22Rv1 (cell line): ENCODE results near the gene PAK3.

Source experiments
- H3K27ac ChIP-seq: fragments of 450-650 bp; 2 replicates; pipeline ENCODE4 v1.5.1; 2017
- CTCF ChIP-seq: fragments of 450-650 bp; IDR thresholded peaks from 2 replicates; pipeline ENCODE4 v1.5.1; 2017; ENCODE audit warnings: mild to moderate bottlenecking
- ZFX ChIP-seq: fragments of 450-650 bp; IDR thresholded peaks from 2 replicates; pipeline ENCODE4 v1.6.1; 2017; ENCODE audit warnings: antibody characterized with exemption, borderline replicate concordance

PAK3 gene

GRCh38 chrX:111095974-111096895, at the start of gene PAK3:
Gene PAK3 (plus strand): TSS chrX:111096191. CDS start chrX:111123104, 26,913 bp downstream.
- no peak within 1 kb of the TSS for H3K27ac ChIP-seq
- TF ChIP-seq ZFX (no peak), CTCF (no peak)

- no peak overlapping the region for H3K27ac ChIP-seq
- TF ChIP-seq ZFX: no peak
- TF ChIP-seq CTCF: no peak
These were observed 48.4 kb upstream of the PAK3 start for GRCh38 chrX:111047575-111047974.

GRCh38 chrX:111052478-111052877, 43.5 kb upstream of the PAK3 start:
- TF ChIP-seq CTCF (no peak), ZFX (no peak)
- no peak overlapping the region for H3K27ac ChIP-seq

DNA sequence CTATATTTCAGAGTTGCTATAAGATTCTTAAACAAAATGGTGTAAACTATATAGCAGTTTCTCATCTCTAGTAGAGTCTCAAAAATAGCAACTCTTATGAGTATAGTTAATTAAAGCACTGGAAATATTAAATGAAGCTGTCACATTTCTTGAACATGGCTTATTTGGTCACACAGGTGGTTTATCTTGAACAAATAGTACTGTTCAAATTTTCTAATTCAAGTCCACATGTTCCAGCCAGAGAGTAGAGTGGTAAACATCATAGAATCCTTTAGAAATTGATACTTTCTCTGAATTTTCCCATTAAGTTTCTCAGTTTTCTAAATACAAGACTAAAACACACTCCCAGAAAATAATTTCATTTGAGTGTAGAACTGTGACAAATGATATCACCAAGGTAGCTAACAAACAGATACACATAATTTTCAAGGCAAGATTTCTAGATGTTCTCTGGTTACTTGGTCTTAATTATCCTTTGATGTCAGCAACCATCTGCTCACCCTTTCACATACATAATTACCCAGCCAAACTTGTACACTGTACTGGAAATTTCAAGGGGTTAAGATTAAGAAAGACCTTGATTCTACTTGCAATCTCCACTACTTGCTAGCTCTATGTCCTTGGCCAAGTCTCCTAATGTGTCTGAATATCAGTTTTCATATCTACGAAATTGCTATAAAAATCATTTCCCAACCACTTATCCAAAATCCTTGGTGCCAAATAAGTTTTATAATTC, 24.3 kb upstream of the PAK3 start:
- no peak overlapping the region for H3K27ac ChIP-seq
- TF ChIP-seq ZFX: no peak
- no peak for TF ChIP-seq CTCF

DNA sequence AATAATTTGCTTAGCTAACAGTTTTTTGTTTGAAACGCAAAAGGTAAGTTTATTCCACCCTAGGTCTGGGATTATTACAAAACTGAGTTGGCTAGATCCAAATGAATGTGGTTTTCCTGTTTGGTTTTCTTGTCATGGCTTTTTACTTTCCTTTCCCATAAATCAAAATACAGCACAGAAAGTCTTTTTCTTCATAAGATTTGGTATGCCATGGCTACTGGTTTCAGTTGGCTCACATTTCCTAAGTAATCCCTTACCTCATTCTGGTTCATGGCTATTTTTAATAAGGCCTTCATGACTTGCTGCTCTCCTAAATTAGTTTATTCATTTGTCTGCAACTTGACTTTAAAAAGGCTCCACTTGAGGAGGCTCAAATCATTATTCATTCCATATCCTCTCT, 12.9 kb upstream of the PAK3 start:
- H3K27ac ChIP-seq: no peak overlapping the region
- TF ChIP-seq CTCF: no peak
- no peak for TF ChIP-seq ZFX

- no peak overlapping the region for H3K27ac ChIP-seq
- no peak for TF ChIP-seq CTCF
- no peak for TF ChIP-seq ZFX
These were observed 9.4 kb upstream of the PAK3 start for GRCh38 chrX:111086591-111087006.

- TF ChIP-seq ZFX (no peak), CTCF (no peak)
- no peak overlapping the region for H3K27ac ChIP-seq
These were observed 7.4 kb upstream of the PAK3 start for GRCh38 chrX:111088628-111089027.
